Measurements from ENCODE around the gene SERPINE2.

DNA sequence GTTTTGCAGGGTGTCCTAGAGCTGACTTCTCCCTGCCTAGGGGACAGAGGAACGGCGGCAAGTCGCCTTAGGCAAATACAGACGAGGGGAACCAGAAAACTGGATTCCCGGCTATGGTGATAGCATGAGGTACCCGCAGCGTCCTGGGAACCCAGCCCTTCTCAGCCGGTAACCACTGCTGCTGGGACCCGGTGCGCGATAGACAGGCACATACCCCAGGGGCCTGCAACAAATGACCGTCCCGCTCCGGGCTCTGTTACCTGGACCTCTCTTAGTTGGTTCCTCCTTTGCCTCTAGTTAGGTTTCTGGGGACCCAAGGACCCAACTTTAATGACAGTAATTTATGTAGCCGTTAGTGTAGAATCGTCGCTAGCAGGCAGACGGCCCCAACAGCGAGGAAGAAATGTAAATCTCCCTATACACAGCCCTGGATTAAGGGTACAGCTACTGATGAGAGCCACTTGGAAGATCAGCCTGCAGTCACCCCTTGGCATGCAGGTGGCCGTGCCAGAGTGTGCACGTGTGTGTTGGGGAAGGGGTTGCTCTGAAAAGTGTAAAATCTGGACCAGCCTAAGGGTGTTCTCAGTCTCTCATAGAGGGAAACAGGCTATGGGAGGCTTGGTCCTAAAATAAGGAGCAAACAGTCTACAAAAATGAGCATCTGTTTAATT, 819 bp upstream of the SERPINE2 start:
- TF ChIP-seq, protein P1, sequence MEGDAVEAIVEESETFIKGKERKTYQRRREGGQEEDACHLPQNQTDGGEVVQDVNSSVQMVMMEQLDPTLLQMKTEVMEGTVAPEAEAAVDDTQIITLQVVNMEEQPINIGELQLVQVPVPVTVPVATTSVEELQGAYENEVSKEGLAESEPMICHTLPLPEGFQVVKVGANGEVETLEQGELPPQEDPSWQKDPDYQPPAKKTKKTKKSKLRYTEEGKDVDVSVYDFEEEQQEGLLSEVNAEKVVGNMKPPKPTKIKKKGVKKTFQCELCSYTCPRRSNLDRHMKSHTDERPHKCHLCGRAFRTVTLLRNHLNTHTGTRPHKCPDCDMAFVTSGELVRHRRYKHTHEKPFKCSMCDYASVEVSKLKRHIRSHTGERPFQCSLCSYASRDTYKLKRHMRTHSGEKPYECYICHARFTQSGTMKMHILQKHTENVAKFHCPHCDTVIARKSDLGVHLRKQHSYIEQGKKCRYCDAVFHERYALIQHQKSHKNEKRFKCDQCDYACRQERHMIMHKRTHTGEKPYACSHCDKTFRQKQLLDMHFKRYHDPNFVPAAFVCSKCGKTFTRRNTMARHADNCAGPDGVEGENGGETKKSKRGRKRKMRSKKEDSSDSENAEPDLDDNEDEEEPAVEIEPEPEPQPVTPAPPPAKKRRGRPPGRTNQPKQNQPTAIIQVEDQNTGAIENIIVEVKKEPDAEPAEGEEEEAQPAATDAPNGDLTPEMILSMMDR (IDR thresholded peaks at IDR 0.05): no peak
- TF ChIP-seq POLR2A (IDR thresholded peaks at IDR 0.05): no peak

Measured in heart left ventricle (tissue), 13 donors.